Measurements from ENCODE around the gene APP.

The APP gene

GRCh38 chr21:26168371-26168770 is 2.2 kb downstream of the APP start:
- in situ Hi-C loops (cut with MboI; ENCODE audit: low sequenced_read_pairs, unreplicated experiment) = loop anchor here (25.0 kb wide), 1 partner anchor 556 kb away; the partner anchor contains the start of gene MRPL39
- no peak for TF ChIP-seq CTCF (IDR thresholded peaks at IDR 0.05; ENCODE audit: borderline replicate concordance, control extremely low read depth, extremely low read depth, insufficient read depth, missing control alignments)
- DNase-seq (ENCODE audit: low spot score) = no peak

GRCh38 chr21:26167593-26167992 is 3.0 kb downstream of the APP start:
- DNase-seq (ENCODE audit: low spot score) = no peak
- no peak for TF ChIP-seq CTCF (IDR thresholded peaks at IDR 0.05; ENCODE audit: borderline replicate concordance, control extremely low read depth, extremely low read depth, insufficient read depth, missing control alignments)
- in situ Hi-C loops (cut with MboI; ENCODE audit: low sequenced_read_pairs, unreplicated experiment) = loop anchor here (25.0 kb wide), 1 partner anchor 555 kb away; the partner anchor contains the start of gene MRPL39

GRCh38 chr21:26165331-26165730 is 5.2 kb downstream of the APP start:
- no peak for DNase-seq (ENCODE audit: low spot score)
- TF ChIP-seq CTCF (IDR thresholded peaks at IDR 0.05; ENCODE audit: borderline replicate concordance, control extremely low read depth, extremely low read depth, insufficient read depth, missing control alignments) = no peak
- in situ Hi-C loops (cut with MboI; ENCODE audit: low sequenced_read_pairs, unreplicated experiment) = loop anchor here (25.0 kb wide), 1 partner anchor 553 kb away; the partner anchor contains the start of gene MRPL39

GRCh38 chr21:26164311-26164710 is 6.3 kb downstream of the APP start:
- no peak for DNase-seq (ENCODE audit: low spot score)
- no peak for TF ChIP-seq CTCF (IDR thresholded peaks at IDR 0.05; ENCODE audit: borderline replicate concordance, control extremely low read depth, extremely low read depth, insufficient read depth, missing control alignments)
- in situ Hi-C loops (cut with MboI; ENCODE audit: low sequenced_read_pairs, unreplicated experiment) = loop anchor here (25.0 kb wide), 1 partner anchor 552 kb away; the partner anchor contains the start of gene MRPL39

- in situ Hi-C loops (cut with MboI; ENCODE audit: low sequenced_read_pairs, unreplicated experiment) = loop anchor here (25.0 kb wide), 1 partner anchor 550 kb away; the partner anchor contains the start of gene MRPL39
Measured at GRCh38 chr21:26162081-26162480, 8.5 kb downstream of the APP start.

GRCh38 chr21:26159869-26160268 is 10.7 kb downstream of the APP start:
- no peak for TF ChIP-seq CTCF (IDR thresholded peaks at IDR 0.05; ENCODE audit: borderline replicate concordance, control extremely low read depth, extremely low read depth, insufficient read depth, missing control alignments)
- DNase-seq (ENCODE audit: low spot score) = no peak
- in situ Hi-C loops (cut with MboI; ENCODE audit: low sequenced_read_pairs, unreplicated experiment) = loop anchor here (25.0 kb wide), 1 partner anchor 548 kb away; the partner anchor contains the start of gene MRPL39

More at GRCh38 chr21:26162081-26162480, 8.5 kb downstream of the APP start:
- DNase-seq (ENCODE audit: low spot score) = no peak
- TF ChIP-seq CTCF (IDR thresholded peaks at IDR 0.05; ENCODE audit: borderline replicate concordance, control extremely low read depth, extremely low read depth, insufficient read depth, missing control alignments) = no peak
